Endothelial cell of umbilical vein (primary cell): ENCODE measurements around the gene PTDSS2. TPM values are rescaled to one million over a fixed set of nuclear protein-coding genes. Genes with fewer than 3 reads are reported as not detected.
"Not testable (repeated sequence)": the region's sequence is repeated elsewhere in the genome, so short reads cannot be mapped to it uniquely, and the experiment has no call there.

Experiments used
- BruUV-seq: library from RNA; stranded (reverse); fragments of 400-500 nt; replicated peaks from 2 replicates; lab custom pipeline; 2021; lab: Mats Ljungman, UMichigan
- CTCF ChIA-PET: fragments of 300-600, 350-600 bp; sonication (Branson Sonifier 250); formaldehyde crosslinking; loops from one replicate; lab custom pipeline; 2021; ENCODE audit warnings: antibody characterized with exemption, inconsistent platforms; lab: Charles Lee
- POLR2A ChIA-PET: fragments of 300-600, 350-600 bp; sonication (Branson Sonifier 250); formaldehyde crosslinking; loops from one replicate; lab custom pipeline; 2021; ENCODE audit warnings: antibody characterized with exemption, inconsistent platforms; lab: Charles Lee
- DNase-seq: peaks from one replicate; pipeline ENCODE4 v3.0.0-alpha.2; 2011; ENCODE audit warnings: low read depth, low spot score
- FAIRE-seq: peaks from 2 replicates; lab custom pipeline; 2011; peaks lifted over from hg19 to GRCh38; lab: Jason Lieb, UNC
- H2AFZ ChIP-seq: 2 replicates; pipeline ENCODE4 v1.6.0; 2012; ENCODE audit warnings: low read depth, low read length, control low read depth, inconsistent platforms
- H3K27ac ChIP-seq: 2 replicates; pipeline ENCODE4 v1.5.1; 2011; ENCODE audit warnings: low read depth, mild to moderate bottlenecking, control low read depth, low read length, moderate library complexity; ENCODE audit not compliant: insufficient read depth
- H3K27me3 ChIP-seq, 2 experiments: 2 replicates each; pipeline versions ENCODE4 v1.6.0 to v1.6.1; 2011; ENCODE audit warnings: low read length in 2 of 2, mixed read lengths in 1 of 2; ENCODE audit not compliant: control insufficient read depth in 2 of 2, insufficient read depth in 2 of 2
- H3K36me3 ChIP-seq, 2 experiments: 2 replicates in 1 of 2; 3 replicates in 1 of 2; pipeline ENCODE4 v1.5.1; 2011; ENCODE audit warnings: low read length in 2 of 2, mild to moderate bottlenecking in 1 of 2, moderate library complexity in 1 of 2; ENCODE audit not compliant: control insufficient read depth in 2 of 2, insufficient read depth in 2 of 2; ENCODE audit errors: extremely low read depth in 1 of 2
- H3K4me1 ChIP-seq: 3 replicates; pipeline ENCODE4 v1.5.1; 2011; ENCODE audit warnings: mild to moderate bottlenecking, low read length; ENCODE audit not compliant: control insufficient read depth, insufficient read depth; ENCODE audit errors: extremely low read depth
- H3K4me2 ChIP-seq: 2 replicates; pipeline ENCODE4 v1.6.1; 2011; ENCODE audit warnings: low read length, control low read depth, mixed read lengths; ENCODE audit not compliant: insufficient read depth
- H3K4me3 ChIP-seq, 3 experiments: fragments of 200-600 bp in 1 of 3; sonication (generic), shearing (Covaris generic) in 1 of 3; replicated peaks in 1 of 3; 2 replicates each; pipeline ENCODE4 v1.5.1; 2011 to 2016; ENCODE audit warnings: control low read depth in 3 of 3, low read length in 3 of 3, mild to moderate bottlenecking in 2 of 3, inconsistent platforms in 1 of 3, low read depth in 1 of 3, moderate library complexity in 1 of 3; ENCODE audit not compliant: insufficient read depth in 1 of 3
- H3K79me2 ChIP-seq: 2 replicates; pipeline ENCODE4 v1.6.0; 2012; ENCODE audit warnings: low read length, inconsistent platforms; ENCODE audit not compliant: control insufficient read depth, insufficient read depth
- H3K9ac ChIP-seq: replicated peaks from 2 replicates; pipeline ENCODE3; 2011; ENCODE audit warnings: low read length, control low read depth; ENCODE audit not compliant: insufficient read depth; ENCODE audit errors: extremely low read depth
- H3K9me1 ChIP-seq: replicated peaks from 3 replicates; pipeline ENCODE4 v1.6.0; 2011; ENCODE audit warnings: mild to moderate bottlenecking, low read length; ENCODE audit not compliant: control insufficient read depth, insufficient read depth; ENCODE audit errors: extremely low read depth
- H3K9me3 ChIP-seq: replicated peaks from 2 replicates; pipeline ENCODE4 v1.5.1; 2012; ENCODE audit warnings: low read length, inconsistent platforms; ENCODE audit not compliant: control insufficient read depth, insufficient read depth
- H4K20me1 ChIP-seq: replicated peaks from 2 replicates; pipeline ENCODE3; 2011; ENCODE audit warnings: mild to moderate bottlenecking, low read length; ENCODE audit not compliant: control insufficient read depth, insufficient read depth; ENCODE audit errors: extremely low read depth
- CTCF ChIP-seq, 2 donors: IDR thresholded peaks; 1 replicate in 1 of 2; 2 replicates in 1 of 2; pipeline ENCODE4 v1.5.1; 2011; ENCODE audit warnings: low read length in 2 of 2, mild to moderate bottlenecking in 2 of 2, moderate library complexity in 2 of 2, control low read depth in 1 of 2, inconsistent platforms in 1 of 2, low read depth in 1 of 2; ENCODE audit not compliant: insufficient read depth in 1 of 2; ENCODE audit errors: extremely low read depth in 1 of 2
- EZH2 ChIP-seq: IDR thresholded peaks from 2 replicates; pipeline ENCODE4 v1.6.1; 2012; ENCODE audit warnings: borderline replicate concordance, low read depth, mild to moderate bottlenecking, moderate library complexity, low read length, inconsistent platforms; ENCODE audit not compliant: severe bottlenecking
- FOS ChIP-seq: IDR thresholded peaks from 2 replicates; pipeline ENCODE4 v1.6.1; 2011; ENCODE audit warnings: mild to moderate bottlenecking, low read length, moderate library complexity, borderline replicate concordance; ENCODE audit not compliant: insufficient read depth
- GATA2 ChIP-seq: IDR thresholded peaks from 2 replicates; pipeline ENCODE4 v1.7.0; 2011; ENCODE audit warnings: low read depth, mild to moderate bottlenecking, moderate library complexity, mixed read lengths, low read length; ENCODE audit not compliant: insufficient read length, insufficient read depth
- JUN ChIP-seq: IDR thresholded peaks from 2 replicates; pipeline ENCODE4 v1.6.1; 2011; ENCODE audit warnings: borderline replicate concordance, low read depth; ENCODE audit not compliant: insufficient read length, insufficient read depth
- MAX ChIP-seq: IDR thresholded peaks from 2 replicates; pipeline ENCODE4 v1.6.1; 2011; ENCODE audit not compliant: insufficient read depth, insufficient read length
- MYC ChIP-seq: IDR thresholded peaks from one replicate; pipeline ENCODE4 v1.6.1; 2011; ENCODE audit warnings: mild to moderate bottlenecking, low read depth, low read length
- POLR2A ChIP-seq: IDR thresholded peaks from 2 replicates; pipeline ENCODE4 v1.6.1; 2012; ENCODE audit warnings: low read depth, mild to moderate bottlenecking, control low read depth, low read length
- POLR2AphosphoS5 ChIP-seq: IDR thresholded peaks from 2 replicates; pipeline ENCODE4 v1.6.1; 2012; ENCODE audit warnings: low read depth, mild to moderate bottlenecking, control low read depth, low read length, moderate library complexity; ENCODE audit not compliant: insufficient read depth
- dilution Hi-C: fragments of 300-500 bp; cut with MboI; formaldehyde crosslinking; loops from one replicate; pipeline ENCODE4 v1.15.0; 2019; ENCODE audit warnings: low sequenced_read_pairs; ENCODE audit not compliant: extremely low pct_ligation_motif_present
- intact Hi-C: fragments of 100-400 bp; cut with micrococcal nuclease; formaldehyde crosslinking; loops from one replicate; pipeline ENCODE4 v1.10.0; 2022
- polyA plus RNA-seq, 4 experiments: library from polyadenylated mRNA; depleted of rRNA in 3 of 4; stranded (reverse) in 3 of 4; unstranded in 1 of 4; fragments of >200 nt; gene quantifications; 2 replicates each; pipeline versions ENCODE4 v1.2.1 to v1.2.3, GENCODE V29; 2011 to 2012; ENCODE audit warnings: missing spikeins in 1 of 4
- total RNA-seq: library from RNA; stranded (reverse); gene quantifications from 2 replicates; pipeline ENCODE4 v1.2.3, GENCODE V29; 2021

The PTDSS2 gene
- total and polyA plus RNA-seq, 2 donors (not counting 3 experiments of a cell fraction or from before 2014, with no cell fraction given): 41.4 to 46.8 TPM

- H3K27ac ChIP-seq, H3K9ac ChIP-seq, H3K4me2 ChIP-seq, H3K9me3 ChIP-seq, BruUV-seq, FAIRE-seq, H3K4me3 ChIP-seq, H3K36me3 ChIP-seq, DNase-seq, H3K9me1 ChIP-seq, intact Hi-C loops, H2AFZ ChIP-seq, dilution Hi-C loops, POLR2A ChIA-PET, H4K20me1 ChIP-seq, H3K79me2 ChIP-seq, H3K4me1 ChIP-seq: not testable (repeated sequence)
- TF ChIP-seq EZH2: peak; percentile 26
- H3K27me3 ChIP-seq: peaks cover 7 to 14% of the 10 kb centered on the region in 2 experiments
- CTCF ChIA-PET: interaction anchor here (1.2 kb wide), 1 partner anchor 15 kb away, joined by 3 read pairs; no protein-coding TSS in a partner anchor
Observed at GRCh38 chr11:424766-425165, 25.3 kb upstream of the PTDSS2 start.

- Histone ChIP-seq H3K9ac (no peak overlapping the region), H3K36me3 (no peaks in the 10 kb centered on the region), H3K9me3 (no peaks in the 10 kb centered on the region), H3K27ac (no peak overlapping the region), H3K79me2 (no peaks in the 10 kb centered on the region), H3K27me3 (peaks cover 7 to 14% of the 10 kb centered on the region in 2 experiments), H4K20me1 (no peaks in the 10 kb centered on the region), H3K4me1 (no peaks in the 10 kb centered on the region), H2AFZ (no peak overlapping the region), H3K9me1 (no peaks in the 10 kb centered on the region), H3K4me3 (no peak overlapping the region), H3K4me2 (no peak overlapping the region)
- dilution Hi-C loops: no loop called here
- TF ChIP-seq GATA2 (no peak), EZH2 (no peak), JUN (no peak), CTCF (IDR thresholded peaks at IDR 0.05; ENCODE audit: extremely low read depth in 1 of 2, insufficient read depth in 1 of 2, low read depth in 1 of 2, low read length in 2 of 2) (no peak), MAX (no peak), POLR2AphosphoS5 (no peak), FOS (no peak), POLR2A (no peak), MYC (no peak)
- FAIRE-seq (no peak), DNase-seq (no peak)
- BruUV-seq: no TSS peak
- ChIA-PET POLR2A (no interaction called here), CTCF (interaction anchor here (3.1 kb wide), 1 partner anchor 24 kb away, joined by 18 read pairs; no protein-coding TSS in a partner anchor)
- intact Hi-C loops: no loop called here
Observed at GRCh38 chr11:425301-425700, 24.8 kb upstream of the PTDSS2 start.
